BLaER1 treated with 17β-estradiol and CSF1 and Interleukin-3, amounts not matched to agents 10 nM and 100 nM (cell line): ENCODE measurements around the gene DTNBP1.

Experiments used
- H3K27ac ChIP-seq, 11 experiments: shearing (Covaris generic); formaldehyde crosslinking; 2 replicates each; pipeline ENCODE4 v1.8.1; 2022
- H3K27me3 ChIP-seq, 11 experiments: shearing (Covaris generic); formaldehyde crosslinking; 2 replicates each; pipeline ENCODE4 v1.8.1; 2022
- H3K36me3 ChIP-seq, 11 experiments: shearing (Covaris generic); formaldehyde crosslinking; 2 replicates each; pipeline ENCODE4 v1.8.1; 2022
- H3K4me1 ChIP-seq, 10 experiments: shearing (Covaris generic); formaldehyde crosslinking; 2 replicates each; pipeline ENCODE4 v1.8.1; 2022
- H3K4me2 ChIP-seq, 11 experiments: shearing (Covaris generic); formaldehyde crosslinking; 2 replicates each; pipeline ENCODE4 v1.8.1; 2022
- H3K4me3 ChIP-seq, 10 experiments: shearing (Covaris generic); formaldehyde crosslinking; 2 replicates each; pipeline ENCODE4 v1.8.1; 2022
- H3K9ac ChIP-seq, 11 experiments: shearing (Covaris generic); formaldehyde crosslinking; 2 replicates each; pipeline ENCODE4 v1.8.1; 2022
- H3K9me3 ChIP-seq, 11 experiments: shearing (Covaris generic); formaldehyde crosslinking; replicated peaks in 1 of 11; 2 replicates each; pipeline ENCODE4 v1.8.1; 2022
- H4K20me1 ChIP-seq, 11 experiments: shearing (Covaris generic); formaldehyde crosslinking; 2 replicates each; pipeline ENCODE4 v1.8.1; 2022
- Cebpa-rat ChIP-seq, 11 experiments: shearing (Covaris generic); IDR thresholded peaks; 2 replicates each; pipeline ENCODE4 v1.8.1; 2022

Gene DTNBP1

GRCh38 chr6:15508931-15509330 lies 153.9 kb downstream of the DTNBP1 start:
- Histone ChIP-seq H3K27ac (peak overlapping the region in 1 of 11 experiments; percentile 40; a peak in 1 of 22 replicates), H3K36me3 (peaks cover 97 to 100% (median 99%) of the 10 kb centered on the region in 11 experiments), H3K4me3 (no peak overlapping the region), H3K9me3 (no peaks in the 10 kb centered on the region), H3K4me2 (no peak overlapping the region), H3K9ac (no peak overlapping the region), H4K20me1 (peaks cover 35 to 98% (median 79%) of the 10 kb centered on the region in 11 experiments; a peak in 21 of 22 replicates), H3K27me3 (no peaks in the 10 kb centered on the region), H3K4me1 (peaks cover 0 to 30% (median 18%) of the 10 kb centered on the region in 10 experiments; a peak in 15 of 20 replicates)
- TF ChIP-seq Cebpa-rat (IDR thresholded peaks at IDR 0.05) = no peak

GRCh38 chr6:15508441-15508871 lies 154.4 kb downstream of the DTNBP1 start:
- TF ChIP-seq Cebpa-rat (IDR thresholded peaks at IDR 0.05) = no peak
- peak overlapping the region in 1 of 11 experiments; percentile 40; a peak in 2 of 22 replicates for H3K27ac ChIP-seq
- peaks cover 97 to 100% (median 99%) of the 10 kb centered on the region in 11 experiments for H3K36me3 ChIP-seq
- H3K27me3 ChIP-seq = no peaks in the 10 kb centered on the region
- no peak overlapping the region for H3K4me2 ChIP-seq
- no peaks in the 10 kb centered on the region for H3K9me3 ChIP-seq
- peaks cover 0 to 26% (median 19%) of the 10 kb centered on the region in 10 experiments; a peak in 15 of 20 replicates for H3K4me1 ChIP-seq
- H3K4me3 ChIP-seq = no peak overlapping the region
- 0 out of 22 replicates have a peak overlapping the region, but pooled peaks of 1 of the 11 experiments have one; percentile 1 for H3K9ac ChIP-seq
- H4K20me1 ChIP-seq = peaks cover 35 to 98% (median 79%) of the 10 kb centered on the region in 11 experiments; a peak in 21 of 22 replicates

- Histone ChIP-seq H3K27ac (0 out of 22 replicates have a peak overlapping the region, but pooled peaks of 1 of the 11 experiments have one; percentile 25), H3K4me2 (no peak overlapping the region), H3K4me1 (peaks cover 0 to 19% (median 15%) of the 10 kb centered on the region in 10 experiments; a peak in 15 of 20 replicates), H3K27me3 (no peaks in the 10 kb centered on the region), H4K20me1 (peaks cover 35 to 98% (median 83%) of the 10 kb centered on the region in 11 experiments; a peak in 21 of 22 replicates), H3K36me3 (peaks cover 97 to 100% (median 99%) of the 10 kb centered on the region in 11 experiments), H3K4me3 (no peak overlapping the region), H3K9me3 (no peaks in the 10 kb centered on the region), H3K9ac (no peak overlapping the region)
- no peak for TF ChIP-seq Cebpa-rat (IDR thresholded peaks at IDR 0.05)
These were observed 155.1 kb downstream of the DTNBP1 start for GRCh38 chr6:15507746-15508145.

- H4K20me1 ChIP-seq = peaks cover 40 to 98% (median 83%) of the 10 kb centered on the region in 11 experiments; a peak in 21 of 22 replicates
These were observed 155.6 kb downstream of the DTNBP1 start for GRCh38 chr6:15507221-15507620.

GRCh38 chr6:15506066-15506465 lies 156.8 kb downstream of the DTNBP1 start:
- H3K9me3 ChIP-seq = no peaks in the 10 kb centered on the region
- H4K20me1 ChIP-seq = peaks cover 44 to 98% (median 86%) of the 10 kb centered on the region in 11 experiments; a peak in 21 of 22 replicates
- TF ChIP-seq Cebpa-rat (IDR thresholded peaks at IDR 0.05) = no peak
- H3K4me3 ChIP-seq = no peak overlapping the region
- H3K27me3 ChIP-seq = no peaks in the 10 kb centered on the region
- no peak overlapping the region for H3K27ac ChIP-seq
- no peak overlapping the region for H3K9ac ChIP-seq
- peaks cover 97 to 100% (median 99%) of the 10 kb centered on the region in 11 experiments for H3K36me3 ChIP-seq
- H3K4me1 ChIP-seq = peaks cover 0 to 33% (median 19%) of the 10 kb centered on the region in 10 experiments; a peak in 15 of 20 replicates
- no peak overlapping the region for H3K4me2 ChIP-seq

More at GRCh38 chr6:15507221-15507620, 155.6 kb downstream of the DTNBP1 start:
- no peaks in the 10 kb centered on the region for H3K9me3 ChIP-seq
- H3K4me2 ChIP-seq = no peak overlapping the region
- peaks cover 97 to 100% (median 99%) of the 10 kb centered on the region in 11 experiments for H3K36me3 ChIP-seq
- no peak for TF ChIP-seq Cebpa-rat (IDR thresholded peaks at IDR 0.05)
- no peak overlapping the region for H3K27ac ChIP-seq
- peaks cover 1 to 21% (median 13%) of the 10 kb centered on the region in 10 experiments; a peak in 18 of 20 replicates for H3K4me1 ChIP-seq
- H3K9ac ChIP-seq = no peak overlapping the region
- H3K4me3 ChIP-seq = no peak overlapping the region
- H3K27me3 ChIP-seq = no peaks in the 10 kb centered on the region

GRCh38 chr6:15505463-15505918 lies 157.3 kb downstream of the DTNBP1 start:
- peaks cover 0 to 35% (median 24%) of the 10 kb centered on the region in 10 experiments; a peak in 15 of 20 replicates for H3K4me1 ChIP-seq
- peaks cover 38 to 98% (median 86%) of the 10 kb centered on the region in 11 experiments; a peak in 21 of 22 replicates for H4K20me1 ChIP-seq
- H3K36me3 ChIP-seq = peaks cover 97 to 100% (median 99%) of the 10 kb centered on the region in 11 experiments
- no peak for TF ChIP-seq Cebpa-rat (IDR thresholded peaks at IDR 0.05)
- H3K27ac ChIP-seq = no peak overlapping the region
- no peak overlapping the region for H3K4me3 ChIP-seq
- H3K9me3 ChIP-seq = no peaks in the 10 kb centered on the region
- H3K27me3 ChIP-seq = no peaks in the 10 kb centered on the region
- H3K9ac ChIP-seq = no peak overlapping the region
- no peak overlapping the region for H3K4me2 ChIP-seq

GRCh38 chr6:15504581-15505350 lies 158.1 kb downstream of the DTNBP1 start:
- Histone ChIP-seq H3K4me3 (no peak overlapping the region), H3K9ac (no peak overlapping the region), H3K27me3 (no peaks in the 10 kb centered on the region), H4K20me1 (peaks cover 34 to 98% (median 87%) of the 10 kb centered on the region in 11 experiments; a peak in 21 of 22 replicates), H3K4me1 (peaks cover 0 to 40% (median 32%) of the 10 kb centered on the region in 10 experiments; a peak in 15 of 20 replicates), H3K4me2 (no peak overlapping the region), H3K27ac (no peak overlapping the region), H3K36me3 (peaks cover 99 to 100% (median 100%) of the 10 kb centered on the region in 11 experiments), H3K9me3 (no peaks in the 10 kb centered on the region)
- no peak for TF ChIP-seq Cebpa-rat (IDR thresholded peaks at IDR 0.05)

GRCh38 chr6:15504040-15504495 lies 158.8 kb downstream of the DTNBP1 start:
- Histone ChIP-seq H3K27ac (no peak overlapping the region), H3K4me1 (peaks cover 0 to 44% (median 38%) of the 10 kb centered on the region in 10 experiments; a peak in 15 of 20 replicates), H3K9me3 (no peaks in the 10 kb centered on the region), H3K9ac (no peak overlapping the region), H3K27me3 (no peaks in the 10 kb centered on the region), H3K4me3 (no peak overlapping the region), H4K20me1 (peaks cover 34 to 100% (median 87%) of the 10 kb centered on the region in 11 experiments; a peak in 21 of 22 replicates), H3K4me2 (no peak overlapping the region), H3K36me3 (peaks cover 98 to 100% (median 100%) of the 10 kb centered on the region in 11 experiments)
- no peak for TF ChIP-seq Cebpa-rat (IDR thresholded peaks at IDR 0.05)

- H3K4me1 ChIP-seq = peaks cover 0 to 50% (median 41%) of the 10 kb centered on the region in 10 experiments; a peak in 15 of 20 replicates
- no peak overlapping the region for H3K9ac ChIP-seq
- no peak overlapping the region for H3K4me3 ChIP-seq
- H3K4me2 ChIP-seq = no peak overlapping the region
- TF ChIP-seq Cebpa-rat (IDR thresholded peaks at IDR 0.05) = no peak
- H3K27me3 ChIP-seq = no peaks in the 10 kb centered on the region
- H3K9me3 ChIP-seq = no peaks in the 10 kb centered on the region
- no peak overlapping the region for H3K27ac ChIP-seq
- peaks cover 98 to 100% (median 100%) of the 10 kb centered on the region in 11 experiments for H3K36me3 ChIP-seq
- H4K20me1 ChIP-seq = peaks cover 37 to 100% (median 90%) of the 10 kb centered on the region in 11 experiments; a peak in 21 of 22 replicates
These were observed 159.5 kb downstream of the DTNBP1 start for GRCh38 chr6:15503346-15503680.
